GM23248 (cell line): ENCODE results near the gene PLXDC2. TPM values are rescaled to one million over a fixed set of nuclear protein-coding genes. Genes with fewer than 3 reads are reported as not detected.

Experiments
- DNase-seq: peaks from one replicate; pipeline ENCODE4 v3.0.0-alpha.2; 2015
- H2AFZ ChIP-seq: fragments of 200-600 bp; sonication (generic); 2 replicates; pipeline ENCODE4 v1.6.1; 2016; ENCODE audit warnings: antibody characterized with exemption
- H3F3A ChIP-seq: fragments of 200-600 bp; sonication (generic); 2 replicates; pipeline ENCODE4 v1.6.1; 2016; ENCODE audit warnings: mild to moderate bottlenecking, antibody characterized with exemption, mixed run types; ENCODE audit not compliant: insufficient read depth
- H3K27ac ChIP-seq: fragments of 200-600 bp; sonication (generic); 2 replicates; pipeline ENCODE4 v1.5.1; 2016; ENCODE audit warnings: mild to moderate bottlenecking
- H3K27me3 ChIP-seq: fragments of 200-600 bp; sonication (generic); replicated peaks from 2 replicates; pipeline ENCODE4 v1.6.1; 2016; ENCODE audit warnings: mild to moderate bottlenecking; ENCODE audit not compliant: insufficient read depth
- H3K36me3 ChIP-seq: fragments of 200-600 bp; sonication (generic); 2 replicates; pipeline ENCODE4 v1.6.1; 2016; ENCODE audit warnings: low read depth, mild to moderate bottlenecking
- H3K4me1 ChIP-seq: fragments of 200-600 bp; sonication (generic); 2 replicates; pipeline ENCODE4 v1.6.1; 2016; ENCODE audit warnings: mild to moderate bottlenecking; ENCODE audit not compliant: insufficient read depth
- H3K4me2 ChIP-seq: fragments of 200-600 bp; sonication (generic); one replicate; pipeline ENCODE4 v1.6.1; 2016; ENCODE audit warnings: mild to moderate bottlenecking; ENCODE audit not compliant: unreplicated experiment
- H3K4me3 ChIP-seq: fragments of 200-600 bp; sonication (generic); 2 replicates; pipeline ENCODE4 v1.5.1; 2016; ENCODE audit warnings: mild to moderate bottlenecking
- H3K79me2 ChIP-seq: fragments of 200-600 bp; sonication (generic); 2 replicates; pipeline ENCODE4 v1.6.1; 2016; ENCODE audit warnings: mild to moderate bottlenecking; ENCODE audit not compliant: insufficient read depth
- H3K9ac ChIP-seq: fragments of 200-600 bp; sonication (generic); 2 replicates; pipeline ENCODE4 v1.6.1; 2016; ENCODE audit warnings: mild to moderate bottlenecking
- H3K9me2 ChIP-seq: fragments of 200-600 bp; sonication (generic); 2 replicates; pipeline ENCODE4 v1.6.1; 2016; ENCODE audit warnings: mixed run types, mild to moderate bottlenecking, moderate library complexity; ENCODE audit not compliant: insufficient read depth
- H3K9me3 ChIP-seq: fragments of 200-600 bp; sonication (generic); one replicate; pipeline ENCODE4 v1.6.1; 2017; ENCODE audit warnings: low read depth
- H4K20me1 ChIP-seq: fragments of 200-600 bp; sonication (generic); 2 replicates; pipeline ENCODE4 v1.6.0; 2016; ENCODE audit not compliant: insufficient read depth
- EZH2 ChIP-seq: fragments of 200-600 bp; sonication (generic); IDR thresholded peaks from 2 replicates; pipeline ENCODE4 v1.6.1; 2018; ENCODE audit warnings: antibody characterized with exemption, mild to moderate bottlenecking; ENCODE audit not compliant: insufficient read depth, poor library complexity, severe bottlenecking
- EZH2phosphoT487 ChIP-seq: fragments of 200-600 bp; sonication (generic); IDR thresholded peaks from 2 replicates; pipeline ENCODE4 v1.6.1; 2018; ENCODE audit warnings: antibody characterized with exemption, moderate library complexity, mild to moderate bottlenecking, low read depth; ENCODE audit not compliant: insufficient read depth
- WGBS, 2 experiments: methylation state at CpG; one replicate each; pipeline ENCODE4 v1.1.6; 2015 to 2017; ENCODE audit warnings: low lambda C conversion rate in 2 of 2, low coverage in 1 of 2; ENCODE audit errors: missing lambda C conversion rate in 2 of 2; 5-methylcytosine and 5-hydroxymethylcytosine counted together
- in situ Hi-C: fragments of 300-500 bp; cut with MboI; formaldehyde crosslinking; loops from 2 replicates; pipeline ENCODE4 v1.15.0; 2020
- polyA plus RNA-seq: library from polyadenylated mRNA; unstranded; fragments of >200 nt; fragmentation: Nextera tagmentation; extraction: Ambion mirVana; gene quantifications from 2 replicates; pipeline ENCODE4 v1.2.1, GENCODE V29; 2016
- total RNA-seq: library from RNA; depleted of rRNA; stranded (reverse); fragments of >200 nt; shearing (Covaris generic); gene quantifications from 2 replicates; pipeline ENCODE4 v1.2.3, GENCODE V29; 2014

Gene PLXDC2
- total and polyA plus RNA-seq, 2 experiments from 2014 or later = 0.81 to 2.3 TPM

DNA sequence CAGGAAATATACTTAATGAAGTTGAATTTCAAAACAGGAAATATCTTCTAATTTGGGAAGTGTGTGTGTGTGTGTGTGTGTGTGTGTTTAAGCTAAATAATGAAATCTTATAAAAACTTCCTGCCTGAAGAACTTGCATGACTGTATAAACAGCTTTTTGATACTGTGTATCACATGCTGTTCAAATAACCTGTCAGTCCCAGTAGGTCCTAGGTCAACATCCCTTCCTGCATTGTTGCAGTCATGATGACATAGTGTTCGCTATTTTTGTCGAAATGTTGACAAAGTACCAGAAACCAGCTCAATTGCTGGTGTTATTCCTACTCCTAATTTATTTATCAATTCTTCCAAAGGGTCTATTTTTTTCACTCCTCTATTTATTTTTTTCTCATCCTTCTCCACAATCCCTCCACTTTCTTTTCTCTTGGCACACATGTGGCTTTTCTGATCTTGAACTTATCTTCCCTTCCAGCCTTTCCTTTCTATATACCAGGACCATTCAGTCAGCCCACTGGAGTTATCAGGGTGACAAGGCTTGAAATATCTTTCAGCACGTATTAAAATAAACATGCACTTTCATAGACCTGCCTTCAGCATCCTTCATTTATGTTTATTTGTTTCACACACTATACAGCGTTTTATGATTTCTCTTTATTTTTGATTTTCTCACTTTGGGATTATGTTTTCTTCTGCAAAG, 115.8 kb downstream of the PLXDC2 start:
- Histone ChIP-seq H3F3A (peaks cover 13% of the 10 kb centered on the region), H3K27ac (no peak overlapping the region), H3K79me2 (no peaks in the 10 kb centered on the region), H3K9me3 (no peaks in the 10 kb centered on the region), H3K4me1 (0 out of 2 replicates have a peak, but pooled peaks cover 9% of the 10 kb centered on the region), H4K20me1 (no peaks in the 10 kb centered on the region), H3K9me2 (no peaks in the 10 kb centered on the region), H3K9ac (no peak overlapping the region), H3K4me2 (no peak overlapping the region), H3K4me3 (no peak overlapping the region), H2AFZ (no peak overlapping the region), H3K27me3 (no peaks in the 10 kb centered on the region), H3K36me3 (no peaks in the 10 kb centered on the region)
- TF ChIP-seq EZH2 (no peak), EZH2phosphoT487 (no peak)
- 83 to 88% methylated on average over 4 of the region's 4 CpGs for WGBS, 2 experiments
- no peak for DNase-seq
- in situ Hi-C loops = no loop called here

DNA sequence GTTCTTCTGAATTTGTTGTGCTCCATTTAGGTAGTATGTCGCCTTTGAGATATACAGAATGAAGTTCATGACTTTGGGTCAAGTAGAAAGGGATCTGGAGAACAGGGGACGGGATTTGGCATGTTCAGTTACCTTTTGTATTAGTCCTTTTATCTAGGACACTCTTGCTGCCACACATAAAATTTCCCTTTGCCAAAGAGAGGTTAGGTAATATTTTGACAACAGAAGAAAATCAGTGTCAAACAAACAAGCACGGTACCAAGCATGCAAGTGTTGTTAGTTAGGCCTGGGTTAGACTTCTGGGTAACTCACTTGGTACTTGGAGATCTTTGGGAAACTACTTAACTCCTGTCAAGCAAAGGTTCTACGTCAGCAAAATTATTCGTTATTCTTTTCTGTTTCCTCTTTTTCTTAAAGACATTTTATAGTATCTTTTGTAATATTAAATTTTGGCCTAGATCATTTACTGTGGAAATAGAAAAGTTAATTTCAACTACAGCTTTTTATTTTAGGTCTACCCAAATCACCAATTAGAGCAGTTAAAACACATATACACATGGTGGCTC, 116.7 kb downstream of the PLXDC2 start:
- Histone ChIP-seq H3K9ac (no peak overlapping the region), H3K36me3 (no peaks in the 10 kb centered on the region), H3K9me2 (no peaks in the 10 kb centered on the region), H3K27me3 (no peaks in the 10 kb centered on the region), H3K9me3 (no peaks in the 10 kb centered on the region), H2AFZ (no peak overlapping the region), H3K4me2 (no peak overlapping the region), H3K4me1 (0 out of 2 replicates have a peak, but pooled peaks cover 9% of the 10 kb centered on the region), H3K79me2 (no peaks in the 10 kb centered on the region), H4K20me1 (no peaks in the 10 kb centered on the region), H3K4me3 (no peak overlapping the region), H3F3A (peaks cover 13% of the 10 kb centered on the region), H3K27ac (no peak overlapping the region)
- WGBS, 2 experiments = 77 to 79% methylated on average over 5 of the region's 5 CpGs
- in situ Hi-C loops = no loop called here
- TF ChIP-seq EZH2phosphoT487 (no peak), EZH2 (no peak)
- DNase-seq = no peak

DNA sequence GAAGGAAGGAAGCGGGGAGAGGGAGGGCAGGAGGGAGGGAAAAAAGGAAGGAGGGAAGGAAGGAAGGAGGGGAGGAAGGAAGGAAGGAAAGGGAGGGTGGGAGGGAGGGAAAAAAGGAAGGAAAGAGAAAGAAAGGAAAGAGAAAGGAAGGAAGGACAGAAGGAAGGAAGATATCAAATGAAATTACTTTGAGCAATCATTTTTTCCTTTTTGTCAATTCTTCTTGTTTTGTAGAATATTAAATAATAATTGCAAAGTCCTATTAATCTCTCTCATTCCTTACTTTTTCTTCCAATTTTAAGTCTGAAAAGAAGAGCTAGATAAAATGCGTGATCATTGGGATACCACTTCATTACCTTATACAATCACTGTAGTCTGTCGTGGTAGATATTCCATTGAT, 117.5 kb downstream of the PLXDC2 start:
- H3K4me3 ChIP-seq = no peak overlapping the region
- no peaks in the 10 kb centered on the region for H3K9me2 ChIP-seq
- H3K79me2 ChIP-seq = no peaks in the 10 kb centered on the region
- H3K27ac ChIP-seq = no peak overlapping the region
- H3K36me3 ChIP-seq = no peaks in the 10 kb centered on the region
- no peaks in the 10 kb centered on the region for H4K20me1 ChIP-seq
- no peak overlapping the region for H2AFZ ChIP-seq
- DNase-seq = no peak
- WGBS, 2 experiments = 56 to 67% methylated on average over 3 of the region's 3 CpGs
- TF ChIP-seq EZH2 = no peak
- TF ChIP-seq EZH2phosphoT487 = no peak
- no peak overlapping the region for H3K4me2 ChIP-seq
- 0 out of 2 replicates have a peak, but pooled peaks cover 9% of the 10 kb centered on the region for H3K4me1 ChIP-seq
- no peaks in the 10 kb centered on the region for H3K27me3 ChIP-seq
- in situ Hi-C loops = no loop called here
- H3F3A ChIP-seq = peaks cover 13% of the 10 kb centered on the region
- no peak overlapping the region for H3K9ac ChIP-seq
- no peaks in the 10 kb centered on the region for H3K9me3 ChIP-seq

DNA sequence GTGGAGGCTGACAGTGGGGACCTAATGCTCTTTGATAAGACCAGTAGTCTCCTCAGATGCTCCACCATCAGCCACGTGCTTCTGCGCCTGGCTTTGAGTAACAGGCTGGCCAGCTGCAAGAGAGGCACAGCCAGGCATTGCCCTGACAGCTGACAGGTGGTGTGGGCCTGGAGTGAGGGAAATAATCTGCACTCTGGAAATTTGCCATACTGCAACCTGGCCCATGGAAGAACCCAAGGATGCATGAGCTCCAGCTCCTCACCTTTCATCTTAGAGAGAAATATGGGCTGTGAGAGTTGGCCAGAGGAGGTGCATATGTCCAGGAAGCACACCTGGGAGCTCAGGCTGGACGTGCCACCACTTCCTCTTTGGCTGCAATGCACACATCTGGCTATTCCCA, 118.9 kb downstream of the PLXDC2 start:
- TF ChIP-seq EZH2 = no peak
- no peak for TF ChIP-seq EZH2phosphoT487
- no peak overlapping the region for H2AFZ ChIP-seq
- no peaks in the 10 kb centered on the region for H4K20me1 ChIP-seq
- no peak overlapping the region for H3K4me2 ChIP-seq
- in situ Hi-C loops = no loop called here
- no peaks in the 10 kb centered on the region for H3K27me3 ChIP-seq
- H3K79me2 ChIP-seq = no peaks in the 10 kb centered on the region
- H3K4me1 ChIP-seq = 0 out of 2 replicates have a peak, but pooled peaks cover under 1% of the 10 kb centered on the region
- no peak overlapping the region for H3K4me3 ChIP-seq
- WGBS, 2 experiments = 12 to 20% methylated on average over 3 of the region's 3 CpGs
- H3K9me2 ChIP-seq = no peaks in the 10 kb centered on the region
- no peaks in the 10 kb centered on the region for H3K36me3 ChIP-seq
- H3F3A ChIP-seq = peaks cover 2% of the 10 kb centered on the region; the same call in 1 of the 2 replicates
- no peaks in the 10 kb centered on the region for H3K9me3 ChIP-seq
- H3K9ac ChIP-seq = no peak overlapping the region
- H3K27ac ChIP-seq = no peak overlapping the region
- DNase-seq = no peak
